WERI-Rb-1 (cell line): ENCODE data around the gene PNP.

Source experiments
- DNase-seq: peaks from one replicate; pipeline ENCODE4 v3.0.0-alpha.2; 2020
- H3K27ac ChIP-seq: fragments of 250-450 bp; sonication (Bioruptor Pico); 2 replicates; pipeline ENCODE4 v1.5.1; 2020; ENCODE audit warnings: mild to moderate bottlenecking, moderate library complexity
- H3K27me3 ChIP-seq: fragments of 250-450 bp; sonication (Bioruptor Pico); 2 replicates; pipeline ENCODE4 v1.5.1; 2021; ENCODE audit warnings: mild to moderate bottlenecking, low read depth, moderate library complexity; ENCODE audit not compliant: insufficient read depth, severe bottlenecking
- H3K36me3 ChIP-seq: fragments of 250-450 bp; sonication (Bioruptor Pico); 2 replicates; pipeline ENCODE4 v1.5.1; 2020; ENCODE audit warnings: mild to moderate bottlenecking, moderate library complexity
- H3K4me3 ChIP-seq: 2 replicates; pipeline ENCODE4 v1.5.1; 2011; ENCODE audit warnings: low read depth, mild to moderate bottlenecking, control low read depth, low read length
- H3K9me3 ChIP-seq: fragments of 250-450 bp; sonication (Bioruptor Pico); 2 replicates; pipeline ENCODE4 v1.5.1; 2021; ENCODE audit warnings: mild to moderate bottlenecking, moderate library complexity; ENCODE audit not compliant: severe bottlenecking
- CTCF ChIP-seq: IDR thresholded peaks from 2 replicates; pipeline ENCODE4 v1.5.1; 2011; ENCODE audit warnings: low read depth, mild to moderate bottlenecking, control low read depth, inconsistent platforms, low read length

The PNP gene

GRCh38 chr14:20427231-20428009 is 41.8 kb upstream of the PNP start:
- H3K36me3 ChIP-seq, result no peaks in the 10 kb centered on the region
- H3K9me3 ChIP-seq, result no peaks in the 10 kb centered on the region
- TF ChIP-seq CTCF, result no peak
- DNase-seq, result no peak
- no peaks in the 10 kb centered on the region for H3K27me3 ChIP-seq
- H3K4me3 ChIP-seq, result no peak overlapping the region
- H3K27ac ChIP-seq, result no peak overlapping the region

GRCh38 chr14:20428010-20428365 is 41.2 kb upstream of the PNP start:
- no peak overlapping the region for H3K4me3 ChIP-seq
- no peak overlapping the region for H3K27ac ChIP-seq
- no peaks in the 10 kb centered on the region for H3K9me3 ChIP-seq
- TF ChIP-seq CTCF, result no peak
- no peak for DNase-seq
- no peaks in the 10 kb centered on the region for H3K27me3 ChIP-seq
- no peaks in the 10 kb centered on the region for H3K36me3 ChIP-seq

GRCh38 chr14:20428802-20429201 is 40.4 kb upstream of the PNP start:
- no peak for TF ChIP-seq CTCF
- H3K27ac ChIP-seq, result no peak overlapping the region

GRCh38 chr14:20429801-20430669 is 39.2 kb upstream of the PNP start:
- Histone ChIP-seq H3K4me3 (no peak overlapping the region), H3K27ac (no peak overlapping the region), H3K36me3 (no peaks in the 10 kb centered on the region), H3K9me3 (no peaks in the 10 kb centered on the region), H3K27me3 (no peaks in the 10 kb centered on the region)
- DNase-seq, result no peak
- TF ChIP-seq CTCF, result no peak

More at GRCh38 chr14:20428802-20429201, 40.4 kb upstream of the PNP start:
- Histone ChIP-seq H3K27me3 (no peaks in the 10 kb centered on the region), H3K9me3 (no peaks in the 10 kb centered on the region), H3K36me3 (no peaks in the 10 kb centered on the region), H3K4me3 (no peak overlapping the region)
- no peak for DNase-seq

- Histone ChIP-seq H3K27me3 (no peaks in the 10 kb centered on the region), H3K36me3 (no peaks in the 10 kb centered on the region), H3K4me3 (no peak overlapping the region), H3K27ac (no peak overlapping the region), H3K9me3 (no peaks in the 10 kb centered on the region)
- TF ChIP-seq CTCF, result no peak
- no peak for DNase-seq
Measured at GRCh38 chr14:20434701-20435581, 34.3 kb upstream of the PNP start.
